HepG2 (cell line): ENCODE data around the gene ZBTB14. TPM values are rescaled to one million over a fixed set of nuclear protein-coding genes. Genes with fewer than 3 reads are reported as not detected.

ENCODE experiments used
- CC2D1A ChIP-seq: sonication (generic); formaldehyde crosslinking; IDR thresholded peaks from 2 replicates; pipeline ENCODE4 v1.8.1; 2023; ENCODE audit warnings: mild to moderate bottlenecking, missing genetic modification reagents
- CEBPG ChIP-seq: IDR thresholded peaks from 2 replicates; pipeline ENCODE4 v1.6.1; 2016
- CREM ChIP-seq, 2 experiments: sonication (generic) in 1 of 2; formaldehyde crosslinking in 1 of 2; IDR thresholded peaks; 2 replicates each; pipeline versions ENCODE4 v1.4.0 to v1.6.1; 2016 to 2020; ENCODE audit warnings: antibody characterized with exemption in 1 of 2, mild to moderate bottlenecking in 1 of 2, missing genetic modification reagents in 1 of 2
- CSRNP1 ChIP-seq: sonication (generic); formaldehyde crosslinking; IDR thresholded peaks from 2 replicates; pipeline ENCODE4 v1.8.1; 2023; ENCODE audit warnings: mild to moderate bottlenecking, missing genetic modification reagents
- EZH2 ChIP-seq: conservative IDR thresholded peaks from 2 replicates; pipeline ENCODE4 v1.6.1; 2012; ENCODE audit warnings: mild to moderate bottlenecking, low read depth, low read length, moderate library complexity
- FOXA3 ChIP-seq: IDR thresholded peaks from 2 replicates; pipeline ENCODE4 v1.6.1; 2016; ENCODE audit warnings: missing genetic modification reagents, missing compliant biosample characterization
- IKZF1 ChIP-seq: fragments of 450-650 bp; IDR thresholded peaks from 2 replicates; pipeline ENCODE4 v1.7.1; 2016
- MAX ChIP-seq: IDR thresholded peaks from 2 replicates; pipeline ENCODE4 v1.6.1; 2012; ENCODE audit warnings: inconsistent platforms
- MIXL1 ChIP-seq: IDR thresholded peaks from 2 replicates; pipeline ENCODE4 v1.6.1; 2016
- MXD4 ChIP-seq: IDR thresholded peaks from 2 replicates; pipeline ENCODE4 v1.6.1; 2016; ENCODE audit warnings: mild to moderate bottlenecking, missing biosample characterization, missing genetic modification reagents
- NR2C2 ChIP-seq: sonication (generic); formaldehyde crosslinking; IDR thresholded peaks from 2 replicates; pipeline ENCODE4 v1.4.0; 2020; ENCODE audit warnings: missing genetic modification reagents, mild to moderate bottlenecking, moderate library complexity, borderline replicate concordance
- PCBP2 ChIP-seq: fragments of 200-400 bp; formaldehyde crosslinking; optimal IDR thresholded peaks from 2 replicates; pipeline ENCODE3; 2018; ENCODE audit warnings: low read length, low read depth; ENCODE audit not compliant: poor library complexity, severe bottlenecking
- PHF21A ChIP-seq: sonication (generic); formaldehyde crosslinking; IDR thresholded peaks from 2 replicates; pipeline ENCODE4 v1.5.0; 2020; ENCODE audit warnings: mild to moderate bottlenecking, missing genetic modification reagents
- RBM39 ChIP-seq: fragments of 200-400 bp; formaldehyde crosslinking; IDR thresholded peaks from one replicate; pipeline ENCODE4 v1.6.1; 2018; ENCODE audit warnings: antibody characterized with exemption, mild to moderate bottlenecking, low read depth, low read length; ENCODE audit not compliant: poor library complexity, severe bottlenecking
- SMC3 ChIP-seq: IDR thresholded peaks from 2 replicates; pipeline ENCODE4 v1.6.1; 2011; ENCODE audit warnings: low read length, improper control_type of control experiment
- TBX3 ChIP-seq: fragments of 450-650 bp; IDR thresholded peaks from 2 replicates; pipeline ENCODE4 v1.6.1; 2017; ENCODE audit warnings: antibody characterized with exemption, mild to moderate bottlenecking, inconsistent platforms, borderline replicate concordance
- U2AF1 ChIP-seq: fragments of 200-400 bp; formaldehyde crosslinking; optimal IDR thresholded peaks from 2 replicates; pipeline ENCODE3; 2017; ENCODE audit warnings: mild to moderate bottlenecking, low read depth, low read length
- ZBTB20 ChIP-seq: sonication (generic); formaldehyde crosslinking; IDR thresholded peaks from 2 replicates; pipeline ENCODE4 v1.8.1; 2023; ENCODE audit warnings: missing genetic modification reagents, low read depth, mild to moderate bottlenecking, borderline replicate concordance
- ZFP82 ChIP-seq: sonication (generic); formaldehyde crosslinking; IDR thresholded peaks from 2 replicates; pipeline ENCODE4 v1.5.1; 2020; ENCODE audit warnings: mild to moderate bottlenecking, missing genetic modification reagents, borderline replicate concordance
- ZIK1 ChIP-seq: sonication (generic); formaldehyde crosslinking; IDR thresholded peaks from 2 replicates; pipeline ENCODE4 v1.5.0; 2020; ENCODE audit warnings: mild to moderate bottlenecking, low read depth, missing genetic modification reagents, borderline replicate concordance
- ZNF878 ChIP-seq: sonication (generic); formaldehyde crosslinking; IDR thresholded peaks from 2 replicates; pipeline ENCODE4 v1.8.1; 2023; ENCODE audit warnings: mild to moderate bottlenecking, missing genetic modification reagents, moderate library complexity
- polyA plus RNA-seq, 8 experiments: library from polyadenylated mRNA; depleted of rRNA in 3 of 8; stranded (reverse) in 7 of 8; unstranded in 1 of 8; fragments of >200 nt; fragmentation: Illumina TruSeq in 4 of 8; extraction: Trizol in 4 of 8; gene quantifications; 2 replicates each; pipeline versions ENCODE4 v1.2.1 to v1.2.3, GENCODE V29; 2011 to 2016; ENCODE audit warnings: low read depth in 4 of 8, missing spikeins in 1 of 8, mixed read lengths in 1 of 8; ENCODE audit not compliant: insufficient read depth in 1 of 8
- total RNA-seq, 5 experiments: library from RNA; depleted of rRNA; stranded (reverse); fragments of >200 nt; fragmentation: Illumina TruSeq; extraction: Trizol; gene quantifications; 2 replicates each; pipeline ENCODE4 v1.2.3, GENCODE V29; 2016; ENCODE audit warnings: low read depth in 1 of 5
- TF ChIP-seq, protein P1 (sequence below): sonication (generic); formaldehyde crosslinking; IDR thresholded peaks from 2 replicates; pipeline ENCODE4 v1.4.0; 2020; ENCODE audit warnings: missing genetic modification reagents, low read depth, mild to moderate bottlenecking, borderline replicate concordance
- TF ChIP-seq, protein P2 (sequence below): sonication (generic); formaldehyde crosslinking; IDR thresholded peaks from 2 replicates; pipeline ENCODE4 v1.4.0; 2020; ENCODE audit warnings: missing genetic modification reagents

Gene ZBTB14
- total and polyA plus RNA-seq, 2 of the 13 experiments (the other 11 are each of a cell fraction or from before 2014, with no cell fraction given), result 8.0 to 14.4 TPM

GRCh38 chr18:5339202-5339834 is 43.8 kb upstream of the ZBTB14 start (continued):
- TF ChIP-seq, protein P1, sequence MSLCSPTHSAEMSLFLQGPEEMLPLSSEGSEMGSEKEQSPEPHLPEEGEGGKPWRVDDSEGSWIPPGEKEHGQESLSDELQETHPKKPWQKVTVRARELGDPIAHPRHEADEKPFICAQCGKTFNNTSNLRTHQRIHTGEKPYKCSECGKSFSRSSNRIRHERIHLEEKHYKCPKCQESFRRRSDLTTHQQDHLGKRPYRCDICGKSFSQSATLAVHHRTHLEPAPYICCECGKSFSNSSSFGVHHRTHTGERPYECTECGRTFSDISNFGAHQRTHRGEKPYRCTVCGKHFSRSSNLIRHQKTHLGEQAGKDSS (CRISPR knock-in tag), result no peak
- TF ChIP-seq MXD4 (CRISPR knock-in tag) (no peak), CEBPG (CRISPR knock-in tag) (peak; percentile 68), CC2D1A (CRISPR knock-in tag) (no peak), MIXL1 (CRISPR knock-in tag) (peak; percentile 48; the same call in 1 of the 2 replicates), TBX3 (peak; percentile 64; the same call in 1 of the 2 replicates), ZNF878 (CRISPR knock-in tag) (peak; percentile 22; the same call in 1 of the 2 replicates), MAX (peak; percentile 12; the same call in 1 of the 2 replicates), ZBTB20 (0 out of 2 replicates have a peak, but pooled peaks have one; percentile 43), CREM (IDR thresholded peaks at IDR 0.05) (peak; percentile 70), CREM (CRISPR knock-in tag; IDR thresholded peaks at IDR 0.05) (no peak), RBM39 (no peak), ZFP82 (CRISPR knock-in tag) (no peak), ZIK1 (no peak), PCBP2 (no peak), SMC3 (no peak), PHF21A (CRISPR knock-in tag) (0 out of 2 replicates have a peak, but pooled peaks have one; percentile 35), FOXA3 (CRISPR knock-in tag) (peak; percentile 82), CSRNP1 (CRISPR knock-in tag) (0 out of 2 replicates have a peak, but pooled peaks have one; percentile 39), U2AF1 (no peak), NR2C2 (peak; percentile 47; the same call in 1 of the 2 replicates), EZH2 (no peak), IKZF1 (no peak)
- TF ChIP-seq, protein P2, sequence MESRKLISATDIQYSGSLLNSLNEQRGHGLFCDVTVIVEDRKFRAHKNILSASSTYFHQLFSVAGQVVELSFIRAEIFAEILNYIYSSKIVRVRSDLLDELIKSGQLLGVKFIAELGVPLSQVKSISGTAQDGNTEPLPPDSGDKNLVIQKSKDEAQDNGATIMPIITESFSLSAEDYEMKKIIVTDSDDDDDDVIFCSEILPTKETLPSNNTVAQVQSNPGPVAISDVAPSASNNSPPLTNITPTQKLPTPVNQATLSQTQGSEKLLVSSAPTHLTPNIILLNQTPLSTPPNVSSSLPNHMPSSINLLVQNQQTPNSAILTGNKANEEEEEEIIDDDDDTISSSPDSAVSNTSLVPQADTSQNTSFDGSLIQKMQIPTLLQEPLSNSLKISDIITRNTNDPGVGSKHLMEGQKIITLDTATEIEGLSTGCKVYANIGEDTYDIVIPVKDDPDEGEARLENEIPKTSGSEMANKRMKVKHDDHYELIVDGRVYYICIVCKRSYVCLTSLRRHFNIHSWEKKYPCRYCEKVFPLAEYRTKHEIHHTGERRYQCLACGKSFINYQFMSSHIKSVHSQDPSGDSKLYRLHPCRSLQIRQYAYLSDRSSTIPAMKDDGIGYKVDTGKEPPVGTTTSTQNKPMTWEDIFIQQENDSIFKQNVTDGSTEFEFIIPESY, result no peak
